HL-60/S4 treated with retinoic acid at 250 ng/mL for 4 days and 3 days (cell line): Measurements from ENCODE around the gene EPC1.
"Not testable (repeated sequence)": the region's sequence is repeated elsewhere in the genome, so short reads cannot be mapped to it uniquely, and the experiment has no call there.

ENCODE experiments used
- in situ Hi-C: fragments of 300-500 bp; cut with MboI; formaldehyde crosslinking; loops from 2 replicates; pipeline ENCODE4 v1.7.0; 2022; ENCODE audit warnings: low sequenced_read_pairs

Gene EPC1

DNA sequence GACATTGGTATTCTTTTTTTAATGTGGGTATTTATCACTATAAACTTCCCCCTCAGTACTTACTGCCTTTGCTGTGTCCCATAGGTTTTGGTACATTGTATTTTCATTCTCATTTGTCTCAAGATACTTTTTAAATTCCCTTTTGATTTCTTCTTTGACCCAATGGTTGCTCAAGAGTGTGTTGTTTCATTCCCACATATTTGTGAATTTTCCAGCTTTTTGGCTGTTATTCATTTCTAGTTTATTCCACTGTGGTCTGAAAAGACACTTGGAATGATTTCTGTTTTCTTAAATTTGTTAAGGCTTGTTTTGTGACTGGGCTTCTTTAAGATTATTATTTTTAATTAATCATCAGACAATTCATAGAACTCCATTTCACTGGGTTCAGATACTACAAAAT, 105.0 kb downstream of the EPC1 start:
- in situ Hi-C loops = no loop called here

DNA sequence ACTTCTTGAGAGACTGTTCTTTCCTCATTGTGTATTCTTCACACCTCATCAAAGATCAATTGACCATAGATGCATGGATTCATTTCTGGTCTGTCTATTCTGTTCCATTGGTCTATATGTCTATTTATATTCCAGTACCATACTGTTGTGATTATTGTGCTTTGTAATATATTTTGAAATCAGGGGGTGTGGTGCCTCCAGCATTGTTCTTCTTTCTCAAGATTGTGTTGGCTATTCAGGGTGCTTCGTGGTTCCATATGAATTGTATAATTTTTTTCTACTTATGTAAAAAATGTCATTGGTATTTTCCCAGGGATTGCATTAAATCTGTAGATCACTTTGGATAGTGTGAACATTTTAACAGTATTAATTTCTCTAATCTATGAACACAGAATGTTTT, 106.5 kb downstream of the EPC1 start:
- in situ Hi-C loops = no loop called here

DNA sequence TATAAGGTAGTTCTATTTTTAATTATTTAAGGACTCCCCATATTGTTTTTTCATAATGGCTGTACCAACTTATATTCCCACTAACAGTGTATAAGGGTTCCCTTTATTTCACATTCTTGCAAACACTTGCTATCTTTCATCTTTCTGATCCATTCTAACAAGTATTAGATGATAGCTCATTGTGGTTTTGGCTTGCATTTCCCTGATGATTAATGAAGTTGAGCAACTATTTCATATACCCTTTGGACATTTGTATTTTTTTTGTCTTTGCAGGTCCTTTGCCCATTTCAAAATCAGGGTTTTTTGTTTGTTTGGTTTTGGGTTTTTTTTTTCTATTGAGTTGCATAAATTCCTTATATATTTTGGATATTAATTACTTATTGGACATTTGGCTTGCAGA, 107.2 kb downstream of the EPC1 start:
- in situ Hi-C loops = no loop called here

DNA sequence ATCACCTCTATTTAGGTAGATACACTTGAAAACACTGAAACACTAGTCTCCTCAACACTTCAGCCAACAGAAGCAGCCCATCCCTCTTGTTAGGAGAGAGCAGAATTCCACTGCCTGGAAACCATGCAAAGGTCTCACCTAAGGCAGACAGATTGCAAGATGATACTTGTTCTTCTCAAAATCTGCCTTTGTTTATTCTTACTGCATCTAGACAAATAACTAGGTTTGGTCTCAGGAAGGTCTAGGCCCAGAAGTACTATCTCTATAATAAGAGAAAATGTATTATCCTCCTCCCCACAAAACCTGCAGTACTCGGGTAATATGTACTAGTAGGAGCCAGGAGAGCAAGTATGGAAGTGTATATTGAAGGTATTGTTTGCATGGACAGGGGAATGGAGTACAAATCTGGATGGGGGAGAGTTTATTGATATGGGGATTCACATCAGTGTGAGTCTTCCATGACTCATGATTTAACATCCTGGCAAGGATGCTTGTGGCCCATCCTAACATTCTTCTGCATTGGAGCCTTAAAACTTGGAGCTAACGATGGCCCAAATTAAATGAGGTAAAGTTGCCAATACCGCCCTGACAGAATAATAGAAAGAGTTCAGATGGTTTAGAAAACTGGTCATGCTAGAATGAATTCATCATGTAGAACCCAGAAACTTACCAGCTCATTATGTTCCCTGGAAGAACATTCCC, 109.2 kb downstream of the EPC1 start:
- in situ Hi-C loops = no loop called here

DNA sequence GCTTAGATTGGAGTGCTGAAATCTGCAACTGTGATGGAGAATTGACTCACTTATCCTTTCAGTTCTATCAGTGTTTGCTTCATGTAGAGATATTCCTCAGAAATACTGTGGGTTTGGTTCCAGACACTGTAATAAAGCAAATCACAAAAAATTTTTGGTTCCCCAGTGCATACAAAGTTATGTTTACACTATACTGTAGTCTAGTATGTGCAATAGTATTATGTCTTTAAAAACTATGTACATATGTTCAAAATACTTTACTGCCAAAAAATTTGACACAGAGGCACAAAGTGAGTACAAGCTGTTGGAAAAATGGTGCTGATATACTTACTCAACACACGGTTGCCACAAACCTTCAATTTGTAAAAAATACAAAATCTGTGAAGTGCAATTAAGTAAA, 112.5 kb downstream of the EPC1 start:
- in situ Hi-C loops = no loop called here

DNA sequence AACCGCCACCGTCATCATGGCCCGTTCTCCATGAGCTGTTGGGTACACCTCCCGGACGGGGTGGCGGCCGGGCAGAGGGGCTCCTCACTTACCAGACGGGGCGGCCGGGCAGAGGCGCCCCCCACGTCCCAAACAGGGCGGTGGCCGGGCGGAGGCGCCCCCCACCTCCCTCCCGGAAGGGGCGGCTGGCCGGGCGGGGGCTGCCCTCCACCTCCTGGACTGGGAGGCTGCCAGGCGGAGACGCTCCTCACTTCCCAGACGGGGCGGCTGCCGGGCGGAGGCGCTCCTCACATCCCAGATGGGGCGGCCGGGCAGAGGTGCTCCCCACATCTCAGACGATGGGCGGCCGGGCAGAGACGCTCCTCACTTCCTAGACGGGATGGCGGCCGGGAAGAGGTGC, 113.6 kb downstream of the EPC1 start:
- in situ Hi-C loops = not testable (repeated sequence)

DNA sequence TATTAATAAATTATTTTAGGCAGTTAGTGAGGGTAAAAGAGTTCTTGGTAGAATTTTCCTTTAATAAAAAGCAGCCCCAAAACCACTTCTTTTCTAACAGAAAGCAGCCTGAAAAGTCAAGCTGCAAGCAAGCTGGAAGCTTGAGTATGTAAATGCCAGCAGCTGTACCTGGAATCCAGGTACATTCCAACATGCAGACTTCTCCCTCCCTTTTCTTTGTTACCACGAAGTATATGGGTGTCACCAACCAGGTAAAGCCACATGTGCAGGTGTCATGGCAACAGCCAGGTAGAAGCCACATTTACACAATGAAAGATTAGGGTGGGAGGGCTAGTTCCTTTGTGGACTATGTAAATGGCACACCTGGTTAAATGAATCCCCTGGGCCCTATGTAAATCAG, 114.6 kb downstream of the EPC1 start:
- in situ Hi-C loops = no loop called here

DNA sequence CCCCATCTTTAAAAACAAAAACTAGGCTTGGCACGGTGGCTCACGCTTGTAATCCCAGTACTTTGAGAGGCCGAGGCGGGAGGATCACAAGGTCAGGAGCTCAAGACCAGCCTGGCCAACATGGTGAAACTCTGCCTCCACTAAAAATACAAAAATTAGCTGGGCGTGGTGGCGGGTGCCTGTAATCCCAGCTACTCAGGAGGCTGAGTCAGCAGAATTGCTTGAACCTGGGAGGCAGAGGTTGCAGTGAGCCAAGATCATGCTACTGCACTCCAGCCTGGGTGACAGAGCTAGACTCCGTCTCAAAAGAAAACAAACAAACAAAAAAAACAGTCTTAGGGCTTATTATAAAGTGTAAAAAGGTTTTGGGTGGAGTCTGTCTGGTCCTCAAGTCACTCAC, 117.2 kb downstream of the EPC1 start:
- in situ Hi-C loops = not testable (repeated sequence)

DNA sequence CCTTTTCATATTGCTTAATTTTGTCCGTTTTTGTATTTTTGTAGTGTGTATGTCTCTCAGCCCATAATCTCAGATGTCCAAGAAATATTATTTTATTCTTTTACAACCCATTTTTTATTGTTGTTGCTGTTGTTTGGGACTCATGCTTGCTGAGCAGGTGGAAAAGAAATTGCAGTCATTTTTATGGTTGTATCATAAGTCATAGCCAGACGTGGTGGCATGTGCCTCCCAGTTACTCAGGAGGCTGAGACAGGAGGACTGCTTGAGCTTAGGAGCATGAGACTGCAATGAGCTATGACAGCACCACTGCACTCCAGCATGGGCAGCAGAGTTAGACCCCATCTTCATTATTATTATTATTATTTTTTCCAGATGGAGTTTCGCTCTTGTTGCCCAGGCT, 117.8 kb downstream of the EPC1 start:
- in situ Hi-C loops = no loop called here

DNA sequence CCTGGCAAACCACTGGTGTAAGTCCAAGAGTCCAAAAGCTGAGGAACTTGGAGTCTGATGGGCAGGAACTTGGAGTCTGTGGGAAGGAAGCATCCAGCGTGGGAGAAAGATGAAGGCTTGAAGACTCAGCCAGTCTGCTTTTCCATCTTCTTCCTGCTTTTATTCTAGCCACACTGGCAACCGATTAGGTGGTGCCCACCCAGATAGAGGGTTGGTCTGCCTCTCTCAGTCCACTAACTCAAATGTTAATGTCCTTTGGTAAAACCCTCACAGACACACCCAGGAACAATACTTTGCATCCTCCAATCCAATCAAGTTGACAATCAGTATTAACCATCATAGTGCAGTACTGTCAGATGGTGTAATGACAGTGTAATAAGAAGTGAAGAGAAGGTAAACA, 119.2 kb downstream of the EPC1 start:
- in situ Hi-C loops = no loop called here

DNA sequence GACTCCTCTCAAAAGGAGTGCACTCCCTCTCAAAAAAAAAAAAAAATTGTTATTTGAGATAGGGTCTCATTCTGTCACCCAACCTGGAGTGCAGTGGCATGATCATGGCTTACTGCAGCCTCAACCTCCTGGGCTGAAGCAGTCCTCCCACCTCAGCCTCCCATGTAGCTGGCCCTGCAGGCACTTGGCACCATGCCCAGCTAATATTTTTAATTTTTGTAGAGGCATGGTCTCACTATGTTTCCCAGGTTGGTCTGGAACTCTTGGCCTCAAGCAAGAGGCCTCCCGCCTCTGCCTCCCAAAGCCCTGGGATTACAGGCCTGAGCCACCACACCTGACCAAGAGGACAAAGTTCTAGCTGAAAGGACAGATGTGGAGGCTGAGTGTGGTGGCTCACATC, 120.3 kb downstream of the EPC1 start:
- in situ Hi-C loops = no loop called here

DNA sequence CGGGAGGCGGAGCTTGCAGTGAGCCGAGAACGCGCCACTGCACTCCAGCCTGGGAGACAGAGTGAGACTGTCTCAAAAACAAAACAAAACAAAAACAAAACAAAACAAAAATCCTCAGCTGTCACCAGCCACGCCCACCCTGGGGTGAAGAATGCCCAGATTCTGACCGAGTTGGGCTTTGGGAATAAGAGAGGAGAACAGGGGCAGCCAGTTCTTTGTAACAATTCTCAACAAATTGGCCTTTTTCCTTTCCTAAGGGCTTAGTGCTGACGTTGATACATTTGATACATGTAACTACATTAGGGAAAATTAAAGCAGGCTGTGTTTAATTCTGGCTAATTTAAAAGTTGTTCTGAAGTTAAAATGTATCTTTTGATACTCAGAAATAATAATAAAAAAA, 121.0 kb downstream of the EPC1 start:
- in situ Hi-C loops = no loop called here

DNA sequence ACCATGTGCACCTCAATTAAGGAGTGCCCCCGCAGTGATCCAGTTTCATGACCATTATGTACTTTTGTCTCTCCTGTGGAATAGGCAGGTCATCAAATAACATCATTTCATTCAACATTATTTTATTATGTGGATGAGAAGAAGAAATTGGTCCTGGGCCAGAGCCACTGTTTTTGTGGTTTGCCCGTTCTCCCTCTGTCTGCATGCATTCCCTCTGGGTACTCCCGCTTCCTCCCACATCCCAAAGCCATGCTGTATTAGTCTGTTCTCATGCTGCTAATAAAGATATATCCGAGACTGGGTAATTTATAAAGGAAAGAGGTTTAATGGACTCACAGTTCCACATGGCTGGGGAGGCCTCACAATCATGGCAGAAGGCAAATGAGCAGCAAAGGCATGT, 124.6 kb downstream of the EPC1 start:
- in situ Hi-C loops = loop anchor here (25.0 kb wide), 2 partner anchors 385 to 1485 kb away; no protein-coding TSS in a partner anchor

DNA sequence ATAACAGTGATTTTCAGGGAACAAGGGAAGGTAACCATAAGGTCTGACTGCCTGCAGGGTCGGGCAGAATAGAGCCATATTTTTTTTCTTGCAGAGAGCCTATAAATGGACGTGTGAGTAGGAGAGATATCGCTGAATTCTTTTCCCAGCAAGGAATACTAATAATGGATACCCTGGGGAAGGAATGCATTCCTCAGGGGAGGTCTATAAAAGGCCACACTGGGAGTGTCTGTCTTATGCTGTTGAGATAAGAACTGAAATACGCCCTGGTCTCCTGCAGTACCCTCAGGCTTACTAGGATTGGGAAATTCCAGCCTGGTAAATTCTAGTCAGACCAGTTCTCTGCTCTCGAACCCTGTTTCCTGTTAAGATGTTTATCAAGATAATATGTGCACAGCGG, 127.8 kb downstream of the EPC1 start:
- in situ Hi-C loops = loop anchor here (25.0 kb wide), 2 partner anchors 382 to 1482 kb away; no protein-coding TSS in a partner anchor

DNA sequence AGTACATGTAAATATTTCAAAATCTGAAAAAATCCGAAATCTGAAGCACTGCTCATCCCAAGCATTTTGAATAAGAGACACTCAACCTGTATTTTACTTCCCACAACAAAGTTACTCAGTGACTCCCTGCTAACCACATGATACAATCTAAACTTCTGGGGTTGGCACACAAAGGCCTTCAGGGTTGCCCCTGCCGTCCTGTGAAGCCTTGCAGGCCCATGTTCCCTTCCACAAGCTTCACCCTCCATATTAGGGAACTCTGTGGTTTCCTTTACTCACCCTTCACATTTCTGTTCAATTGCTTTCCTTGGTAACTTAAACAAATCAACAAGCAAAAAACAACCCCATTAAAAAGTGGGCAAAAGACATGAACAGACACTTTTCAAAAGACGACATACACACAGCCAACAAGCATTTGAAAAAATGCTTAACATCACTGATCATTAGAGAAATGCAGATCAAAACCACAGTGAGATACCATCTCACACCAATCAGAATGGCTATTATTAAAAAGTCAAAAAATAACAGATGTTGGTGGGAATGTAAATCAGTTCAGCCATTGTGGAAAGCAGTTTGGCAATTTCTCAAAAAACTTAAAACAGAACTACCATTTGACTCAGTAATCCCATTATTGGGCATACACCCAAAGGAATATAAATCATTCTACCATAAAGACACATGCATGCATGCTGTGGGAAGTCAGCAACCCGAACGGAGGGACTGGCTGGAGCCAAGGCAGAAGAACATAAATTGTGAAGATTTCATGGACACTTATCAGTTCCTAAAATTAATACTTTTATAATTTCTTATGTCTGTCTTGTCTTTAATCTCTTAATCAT, 128.5 kb downstream of the EPC1 start:
- in situ Hi-C loops = loop anchor here (25.0 kb wide), 2 partner anchors 381 to 1481 kb away; no protein-coding TSS in a partner anchor
